IPS-18c (cell line): ENCODE results near the gene DPM1.

Source experiments
- H3K4me3 ChIP-seq: 2 replicates; pipeline ENCODE4 v1.7.0; 2013; ENCODE audit warnings: low read depth, mild to moderate bottlenecking, low read length, moderate library complexity; ENCODE audit not compliant: insufficient read depth
- H3K9me3 ChIP-seq: one replicate; pipeline ENCODE4 v1.6.1; 2013; ENCODE audit warnings: mild to moderate bottlenecking, low read length, moderate library complexity; ENCODE audit not compliant: control insufficient read depth, insufficient read depth

The DPM1 gene

DNA sequence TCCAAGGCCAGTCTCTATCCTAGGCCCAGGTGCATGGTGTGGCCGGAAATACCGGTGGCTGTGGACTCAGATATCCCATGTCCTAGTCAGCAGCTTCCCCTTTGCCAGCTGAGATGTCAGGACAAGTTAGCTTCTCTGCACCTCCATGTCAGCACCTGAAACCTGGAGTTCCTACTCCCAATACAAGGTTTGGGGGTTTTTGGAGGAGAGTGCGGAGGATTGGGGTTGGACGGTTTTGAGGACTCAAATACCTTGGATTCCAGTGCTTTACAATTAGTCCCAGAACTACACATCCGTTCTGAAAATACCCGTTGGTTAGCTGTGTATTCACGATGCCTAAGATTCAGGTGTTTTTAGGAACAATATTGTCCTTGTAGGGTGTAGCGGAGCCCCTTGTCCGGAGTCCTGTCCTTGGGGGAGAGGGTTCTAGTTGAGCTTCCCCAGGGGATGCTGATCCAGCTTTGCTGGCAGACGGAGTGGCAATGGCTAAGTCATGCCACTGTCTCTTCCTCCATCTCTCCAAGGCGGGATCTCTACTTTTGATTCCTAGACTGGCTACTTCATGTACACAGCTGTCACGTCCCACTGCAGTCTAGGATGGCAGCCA lies 72.0 kb downstream of the DPM1 start:
- H3K4me3 ChIP-seq: no peak overlapping the region
- H3K9me3 ChIP-seq: no peaks in the 10 kb centered on the region

DNA sequence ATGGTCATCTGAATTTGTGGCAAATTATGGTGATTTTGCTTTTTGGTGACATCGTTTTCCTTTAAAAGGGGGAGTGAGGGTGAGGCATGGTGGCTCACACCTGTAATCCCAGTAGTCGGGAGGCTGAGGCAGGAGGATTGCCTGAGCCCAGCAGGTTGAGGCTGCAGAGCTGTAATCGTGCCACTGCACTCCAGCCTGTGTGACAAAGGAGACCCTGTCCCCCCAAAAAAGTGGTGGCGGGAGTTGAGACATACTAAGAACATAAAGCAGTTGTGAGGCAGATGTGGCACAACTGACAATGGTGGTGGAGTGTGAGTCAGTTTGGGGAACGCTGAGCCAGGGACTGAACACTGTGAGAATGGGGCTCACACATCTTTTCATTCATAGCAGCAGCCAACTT lies 72.6 kb downstream of the DPM1 start:
- no peak overlapping the region for H3K4me3 ChIP-seq

DNA sequence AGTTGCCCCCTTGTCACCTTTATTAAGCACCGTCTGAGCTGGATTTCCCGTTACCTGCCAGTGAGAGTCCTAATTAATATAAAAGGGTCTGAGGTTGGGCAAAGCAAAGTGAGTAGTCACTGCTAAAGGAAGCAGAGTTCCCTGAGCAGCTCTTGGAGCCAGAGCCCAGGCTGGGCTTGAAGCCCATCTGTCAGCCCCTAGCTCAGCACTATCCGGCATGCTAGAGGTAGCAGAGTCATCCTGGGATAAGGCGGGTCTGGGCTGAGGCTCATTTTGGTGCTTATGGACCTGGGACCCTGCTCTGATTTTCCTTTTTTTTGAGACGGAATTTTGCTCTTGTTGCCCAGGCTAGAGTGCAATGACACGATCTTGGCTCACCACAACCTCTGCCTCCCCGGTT lies 73.3 kb downstream of the DPM1 start:
- Histone ChIP-seq H3K4me3 (no peak overlapping the region), H3K9me3 (no peaks in the 10 kb centered on the region)

More for the DNA sequence above, 72.6 kb downstream of the DPM1 start:
- H3K9me3 ChIP-seq: no peaks in the 10 kb centered on the region
